GM21619 (cell line): ENCODE measurements around the gene KBTBD3.
"Not testable (repeated sequence)": the region's sequence is repeated elsewhere in the genome, so short reads cannot be mapped to it uniquely, and the experiment has no call there.

Experiments
- ATAC-seq: cut with Tn5 transposase; IDR thresholded peaks from one replicate; pipeline ENCODE4 v1.9.1; 2021; ENCODE audit not compliant: unreplicated experiment

Gene KBTBD3

DNA sequence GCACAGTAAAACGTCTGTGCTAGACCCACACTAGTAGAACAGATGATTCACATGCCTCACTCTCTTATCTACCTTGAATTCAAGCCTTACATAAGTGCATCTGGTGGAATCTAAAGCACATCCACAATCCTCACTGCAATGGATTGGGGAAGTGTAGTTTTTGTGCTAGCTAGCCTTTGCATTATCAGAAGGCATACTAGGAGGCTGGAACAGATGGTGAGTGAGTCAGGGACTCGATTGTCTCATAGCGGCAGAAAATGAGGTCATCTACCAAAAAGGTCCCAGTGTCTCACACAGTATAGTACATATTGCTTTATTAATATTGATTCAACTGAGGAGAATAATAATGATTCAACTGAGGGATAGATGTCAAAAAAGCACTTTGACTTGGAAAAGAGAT lies 64.4 kb downstream of the KBTBD3 start:
- no peak for ATAC-seq

DNA sequence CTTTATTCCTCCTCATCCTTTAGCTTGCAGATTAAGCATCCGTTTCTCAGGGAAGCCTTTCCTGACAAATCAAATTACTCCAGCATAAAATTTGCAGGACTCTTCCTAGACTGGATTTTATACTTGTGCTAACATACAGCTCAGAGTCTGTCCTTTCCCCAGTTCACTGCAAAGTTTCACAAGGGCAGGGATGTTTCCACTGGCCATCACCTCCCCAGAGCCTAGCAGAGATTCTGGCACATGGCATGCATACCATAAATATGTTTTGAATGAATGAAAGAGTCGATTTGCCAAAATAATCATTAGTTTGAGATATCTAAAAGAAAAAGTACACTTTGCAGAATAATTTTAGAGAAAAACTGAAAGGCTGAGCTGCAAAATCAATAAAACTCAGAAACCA lies 65.7 kb downstream of the KBTBD3 start:
- ATAC-seq: no peak

DNA sequence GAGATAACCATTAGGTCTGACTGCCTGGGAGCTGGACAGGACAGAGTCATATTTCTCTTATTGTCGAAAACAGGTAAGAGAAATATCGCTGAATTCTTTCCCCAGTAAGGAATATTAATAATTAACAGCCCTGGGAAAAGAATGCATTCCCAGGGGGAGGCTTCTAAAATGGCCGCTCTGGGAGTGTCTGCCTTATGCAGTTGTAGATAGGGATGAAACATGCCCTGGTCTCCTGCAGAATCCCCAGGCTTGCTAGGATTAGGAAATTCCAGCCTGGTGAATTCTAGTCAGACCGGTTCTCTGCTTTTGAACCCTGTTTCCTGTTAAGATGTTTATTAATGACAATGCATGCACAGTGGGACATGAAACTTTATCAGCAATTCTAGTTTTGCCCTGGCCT lies 74.1 kb downstream of the KBTBD3 start:
- ATAC-seq: not testable (repeated sequence)

DNA sequence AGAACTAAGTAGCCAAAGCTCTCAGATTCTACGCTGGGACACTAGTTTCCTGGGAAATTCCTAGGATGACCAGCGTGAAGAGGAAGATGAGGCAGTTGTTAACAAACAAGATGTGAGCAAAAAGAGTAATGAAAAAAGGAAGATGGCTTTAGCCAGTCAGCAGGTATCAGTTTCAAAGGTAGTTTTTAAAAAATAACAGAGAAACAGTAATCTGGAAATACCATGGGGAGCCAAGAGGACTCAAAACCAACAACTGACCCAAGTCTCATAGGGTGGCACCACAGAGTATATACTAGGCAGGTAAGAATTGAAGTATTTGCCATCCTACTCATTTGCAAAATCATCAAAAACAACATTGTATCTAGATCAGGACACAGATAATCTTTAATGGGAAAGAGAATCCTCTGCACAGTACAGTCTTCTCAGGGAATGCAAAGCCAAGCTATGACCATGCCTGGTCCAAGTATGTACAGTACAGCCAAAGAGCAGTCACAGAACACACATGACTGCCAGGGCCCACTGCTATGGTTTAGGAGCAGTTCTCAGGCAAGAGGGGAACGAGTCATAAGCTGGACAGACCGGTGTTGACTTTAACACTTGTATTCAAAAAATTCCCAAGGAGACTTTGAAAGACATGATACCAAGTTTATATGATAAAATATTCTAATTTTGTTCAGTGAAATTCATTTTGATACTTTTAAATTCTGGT lies 75.7 kb downstream of the KBTBD3 start:
- peak; percentile 51 for ATAC-seq
